ENCODE measurements around the gene TMEM255B. TPM values are rescaled to one million over a fixed set of nuclear protein-coding genes. Genes with fewer than 3 reads are reported as not detected.

TMEM255B gene
- total and polyA plus RNA-seq, 9 of the 15 experiments (the other 6 are each of a cell fraction or from before 2014, with no cell fraction given): 0.01 to 0.75 (median 0.23) TPM

DNA sequence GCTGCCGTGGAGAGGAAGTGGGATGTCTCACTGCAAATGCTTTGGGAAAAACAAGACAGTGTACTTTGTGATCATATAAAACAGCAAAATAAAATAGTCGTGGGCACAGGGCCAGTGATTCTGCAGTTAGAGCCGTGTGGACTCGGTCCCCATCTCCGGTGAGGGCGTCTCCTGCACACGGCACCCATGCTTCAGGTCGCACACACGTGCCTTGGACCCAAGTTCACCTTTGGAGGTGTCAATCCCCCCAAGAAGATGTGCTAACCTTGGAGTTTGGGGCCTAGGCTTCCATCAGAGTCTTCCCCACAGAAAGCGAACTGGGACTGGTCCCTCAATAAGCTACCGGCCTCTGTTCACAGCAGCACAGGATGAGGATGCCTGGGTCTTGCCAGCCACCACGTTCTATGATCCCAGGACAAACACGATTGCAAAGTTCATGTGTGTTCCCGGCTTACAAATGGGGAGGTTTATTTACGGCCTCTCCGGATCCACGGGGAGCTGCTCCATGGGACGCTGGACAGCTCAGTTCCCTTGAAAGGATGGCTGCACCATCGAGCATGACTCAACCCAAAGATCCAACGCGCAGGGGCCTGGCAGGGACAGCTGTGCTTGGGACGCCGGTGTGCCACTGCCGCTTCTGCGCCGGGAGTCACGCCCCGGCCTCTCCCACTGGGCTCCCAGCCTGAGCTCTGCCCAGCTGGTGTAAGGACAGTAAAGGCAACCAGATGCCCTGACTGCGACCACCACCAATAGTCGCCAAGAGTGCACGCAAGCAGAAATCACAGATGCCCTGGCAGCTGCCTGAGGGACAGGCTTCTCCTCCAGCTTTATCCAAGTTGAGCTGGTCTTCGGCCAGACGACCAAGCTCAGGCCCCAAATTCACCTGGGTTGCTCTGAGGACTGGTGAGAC is 96.2 kb downstream of the TMEM255B start:
- Histone ChIP-seq H3K4me1 (replicated peaks in 1 of 2; ENCODE audit: control insufficient read depth in 2 of 2, insufficient read depth in 2 of 2, low read length in 2 of 2) (peaks cover 24 to 53% of the 10 kb centered on the region in 2 experiments), H3K4me3 (no peak overlapping the region), H4K20me1 (replicated peaks; ENCODE audit: control insufficient read depth, insufficient read depth, low read length) (no peaks in the 10 kb centered on the region), H3K36me3 (ENCODE audit: control insufficient read depth, insufficient read depth, low read length) (peaks cover 2% of the 10 kb centered on the region; the same call in 1 of the 3 replicates), H2AFZ (ENCODE audit: low read depth, low read length) (no peak overlapping the region), H3K9me1 (ENCODE audit: control insufficient read depth, insufficient read depth, low read length) (no peaks in the 10 kb centered on the region), H3K27me3 (ENCODE audit: control insufficient read depth in 2 of 2, insufficient read depth in 2 of 2, low read length in 2 of 2) (no peaks in the 10 kb centered on the region), H3K79me2 (ENCODE audit: control insufficient read depth, insufficient read depth, low read length) (peaks cover 29% of the 10 kb centered on the region), H3K9ac (ENCODE audit: insufficient read depth in 1 of 2, low read depth in 2 of 2, low read length in 2 of 2) (no peak overlapping the region), H3K4me2 (ENCODE audit: insufficient read depth, low read length) (no peak overlapping the region), H3K9me3 (replicated peaks; ENCODE audit: control insufficient read depth, insufficient read depth, low read depth, low read length) (peaks cover 2% of the 10 kb centered on the region), H3K27ac (ENCODE audit: extremely low read depth, low read depth, low read length) (no peak overlapping the region)
- ChIA-PET POLR2A (interaction anchor here (0.5 kb wide), 2 partner anchors 149 to 404 kb away, joined by 3 read pairs; no protein-coding TSS in a partner anchor), CTCF (ENCODE audit: low intra/inter-chr PET ratio) (no interaction called here)
- no TSS peak for BruUV-seq (replicated peaks)
- in situ Hi-C loops (cut with MboI): no loop called here
- ATAC-seq (no peak), FAIRE-seq (no peak), DNase-seq (ENCODE audit: extremely low read depth in 1 of 4, low spot score in 3 of 4) (no peak)
- 80% methylated on average over 23 of the region's 33 CpGs for WGBS (ENCODE audit: insufficient coverage, low coverage, missing lambda C conversion rate)
- TF ChIP-seq MLX (CRISPR knock-in tag; conservative IDR thresholded peaks at IDR 0.05) (no peak), COPS2 (conservative IDR thresholded peaks at IDR 0.05) (no peak), ZNF316 (IDR thresholded peaks at IDR 0.05) (no peak)
- intact Hi-C loops (cut with micrococcal nuclease): no loop called here
